ENCODE results near the gene ABCD1.
"Not testable (repeated sequence)": the region's sequence is repeated elsewhere in the genome, so short reads cannot be mapped to it uniquely, and the experiment has no call there.

ABCD1 gene

DNA sequence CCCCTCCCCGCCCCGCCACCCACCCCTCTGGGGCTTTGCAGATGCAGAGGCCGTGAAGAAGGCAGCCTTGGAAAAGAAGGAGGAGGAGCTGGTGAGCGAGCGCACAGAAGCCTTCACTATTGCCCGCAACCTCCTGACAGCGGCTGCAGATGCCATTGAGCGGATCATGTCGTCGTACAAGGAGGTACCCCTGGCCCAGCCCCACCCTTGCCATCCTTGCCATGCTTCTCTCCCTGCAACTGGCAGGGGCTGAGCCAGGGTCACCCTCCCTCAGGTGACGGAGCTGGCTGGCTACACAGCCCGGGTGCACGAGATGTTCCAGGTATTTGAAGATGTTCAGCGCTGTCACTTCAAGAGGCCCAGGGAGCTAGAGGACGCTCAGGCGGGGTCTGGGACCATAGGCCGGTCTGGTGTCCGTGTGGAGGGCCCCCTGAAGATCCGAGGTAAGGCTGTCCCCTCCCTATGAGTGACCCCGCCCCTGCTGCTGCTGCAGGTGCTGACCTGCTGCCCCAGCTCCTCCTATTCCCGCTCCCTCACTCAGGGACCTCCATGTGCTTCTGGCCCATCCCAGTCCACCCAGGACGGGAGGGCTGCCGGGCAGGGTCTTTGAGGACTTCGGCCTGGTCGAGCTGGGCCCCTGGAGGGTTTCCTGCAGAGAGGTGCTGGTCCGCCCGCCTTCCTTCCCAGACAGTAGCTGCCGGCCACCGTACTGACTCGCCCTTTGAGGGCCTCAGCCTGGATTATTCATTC, 11.6 kb downstream of the ABCD1 start:
- no peak for DNase-seq

DNA sequence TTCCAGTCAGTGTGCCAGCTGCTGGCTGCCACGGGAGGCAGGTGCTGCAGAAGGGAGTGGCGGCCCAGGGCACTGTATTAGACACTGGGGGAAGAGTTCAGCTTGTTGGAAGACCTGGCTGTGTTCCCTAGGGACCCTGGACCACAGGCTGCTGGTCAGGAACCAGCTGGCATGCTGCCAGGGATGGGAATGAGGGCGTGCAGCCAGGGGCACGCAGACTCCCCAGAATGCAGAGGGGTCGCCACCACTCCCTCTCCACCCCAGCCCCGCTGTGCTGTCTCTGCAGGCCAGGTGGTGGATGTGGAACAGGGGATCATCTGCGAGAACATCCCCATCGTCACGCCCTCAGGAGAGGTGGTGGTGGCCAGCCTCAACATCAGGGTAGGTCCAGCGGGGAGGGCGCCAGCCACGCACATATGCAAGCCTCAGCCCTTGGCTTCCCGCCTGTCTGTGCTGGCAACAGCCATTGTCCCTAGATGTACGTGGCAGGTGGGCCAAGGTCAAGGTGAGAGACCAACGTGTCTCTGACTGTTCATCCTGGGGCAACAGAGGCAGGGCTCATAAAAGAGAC, 12.3 kb downstream of the ABCD1 start:
- DNase-seq, result no peak

DNA sequence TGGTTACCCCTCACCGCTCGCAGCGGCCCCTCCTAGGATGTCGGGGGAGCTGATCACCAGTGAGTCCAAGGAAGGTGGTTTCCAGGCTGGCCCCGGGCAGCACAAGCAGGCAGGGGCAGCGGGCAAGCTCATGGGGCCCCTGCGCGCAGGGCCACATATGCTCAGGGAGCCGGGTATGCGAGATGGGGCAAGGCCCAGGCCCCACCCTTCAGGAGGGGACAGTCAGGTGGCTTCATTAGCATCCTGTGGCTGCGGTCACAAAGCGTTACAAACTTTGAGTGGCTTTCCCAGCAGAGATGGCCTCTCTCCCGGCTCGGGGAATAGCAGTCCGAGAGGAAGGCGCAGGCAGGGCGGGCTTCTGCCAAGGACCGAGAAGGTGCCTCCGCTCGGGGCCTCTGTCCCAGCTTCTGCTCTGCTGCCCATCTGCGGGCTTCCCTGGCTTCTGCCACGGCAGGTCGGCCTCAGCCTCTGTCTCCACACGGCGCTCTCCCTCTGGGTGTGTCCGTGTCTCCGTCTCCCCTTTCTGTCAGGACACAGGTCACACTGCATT, 13.5 kb downstream of the ABCD1 start:
- no peak for DNase-seq

DNA sequence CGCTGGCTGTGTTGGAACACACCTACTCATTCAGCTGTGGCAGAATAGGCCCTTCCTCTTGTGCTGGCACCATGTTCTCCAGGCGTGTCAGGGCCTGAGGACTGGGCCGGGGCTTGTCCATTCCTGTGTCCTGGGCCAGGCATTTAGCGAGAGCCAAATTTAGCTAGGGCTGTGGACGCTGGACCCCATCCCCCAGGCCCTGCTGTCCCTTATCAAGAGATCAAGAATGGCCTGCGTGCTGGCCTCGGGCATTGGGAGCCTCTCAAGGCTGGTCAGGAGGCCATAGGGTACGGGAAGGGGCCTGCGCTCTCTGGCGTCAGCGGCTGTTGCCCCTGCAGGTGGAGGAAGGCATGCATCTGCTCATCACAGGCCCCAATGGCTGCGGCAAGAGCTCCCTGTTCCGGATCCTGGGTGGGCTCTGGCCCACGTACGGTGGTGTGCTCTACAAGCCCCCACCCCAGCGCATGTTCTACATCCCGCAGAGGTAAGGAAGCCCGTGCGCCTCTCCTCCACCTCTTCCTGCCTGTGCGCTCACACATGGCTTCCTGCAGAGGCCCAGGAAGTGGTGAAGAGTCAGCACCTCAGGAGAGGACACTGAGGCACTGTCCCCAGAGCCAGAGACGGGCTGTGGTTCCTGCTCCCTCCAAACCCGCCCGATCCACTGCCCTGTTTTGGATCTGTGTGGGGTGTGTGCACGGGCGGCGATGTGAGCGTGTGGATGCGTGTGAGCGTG, 15.3 kb downstream of the ABCD1 start:
- no peak for DNase-seq

DNA sequence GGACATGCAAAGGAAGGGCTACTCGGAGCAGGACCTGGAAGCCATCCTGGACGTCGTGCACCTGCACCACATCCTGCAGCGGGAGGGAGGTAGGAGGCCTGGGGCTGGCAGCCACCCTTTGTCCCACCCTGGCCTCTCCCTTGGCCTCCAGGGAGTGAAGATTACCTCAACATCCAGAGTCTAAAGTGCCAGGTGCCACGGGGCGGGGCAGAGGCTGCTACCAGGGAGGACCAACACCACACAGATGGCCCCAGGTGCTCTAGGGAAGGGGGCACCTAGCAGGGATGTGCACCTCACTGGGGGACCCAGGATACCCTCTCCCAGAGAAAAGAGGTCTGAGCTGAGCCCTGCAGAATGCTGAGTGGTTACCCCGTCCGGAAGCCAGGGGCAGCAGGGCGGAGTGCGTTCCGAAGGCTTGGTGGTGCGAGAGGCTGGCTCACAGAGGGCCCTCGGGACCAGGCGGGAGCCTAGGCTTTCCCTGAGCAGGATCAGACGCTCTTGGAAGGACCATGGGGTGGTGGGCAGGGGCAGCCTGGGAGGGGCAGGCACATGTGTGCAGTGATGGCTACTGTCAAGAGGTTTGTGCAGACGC, 16.1 kb downstream of the ABCD1 start:
- no peak for DNase-seq

DNA sequence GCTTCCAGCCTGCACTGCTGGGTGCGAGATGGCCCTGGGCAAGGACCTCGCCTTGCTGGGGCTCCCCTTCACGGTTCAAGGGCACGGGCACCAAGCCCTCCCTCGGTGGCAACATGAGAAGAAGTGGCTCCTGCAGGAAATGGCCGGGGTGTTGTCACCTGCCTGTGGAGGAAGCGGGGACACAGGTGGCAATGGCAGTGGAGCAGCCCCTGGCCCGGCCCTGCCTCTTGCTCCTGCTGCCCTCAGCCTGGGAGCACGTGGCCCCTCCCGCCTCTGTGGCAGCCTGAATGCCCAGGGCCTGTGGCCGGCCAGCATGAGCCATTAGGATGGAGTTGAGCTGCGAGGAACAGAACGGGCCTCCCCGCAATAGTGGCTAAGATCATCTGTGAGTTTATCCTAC, 16.8 kb downstream of the ABCD1 start:
- no peak for DNase-seq

DNA sequence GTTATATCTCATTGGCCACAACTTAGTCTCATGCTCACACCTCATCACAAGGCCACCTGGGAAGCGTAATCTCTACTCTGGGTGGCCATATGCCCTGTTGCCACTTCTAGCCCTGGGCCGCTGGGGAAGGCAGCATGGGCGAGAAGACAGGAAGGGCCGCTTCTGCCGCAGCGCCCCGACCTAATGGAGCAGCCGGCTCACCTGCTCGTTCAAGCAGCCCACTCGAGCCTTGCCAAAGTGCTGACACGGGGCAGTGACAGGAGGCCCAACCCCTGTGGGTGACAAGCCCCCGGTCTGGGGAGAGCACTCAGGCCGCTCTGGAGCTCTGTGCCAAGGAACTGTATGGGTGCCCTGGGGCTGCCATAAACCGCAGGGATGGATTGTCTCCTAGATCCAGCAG, 17.5 kb downstream of the ABCD1 start:
- DNase-seq, result not testable (repeated sequence)

DNA sequence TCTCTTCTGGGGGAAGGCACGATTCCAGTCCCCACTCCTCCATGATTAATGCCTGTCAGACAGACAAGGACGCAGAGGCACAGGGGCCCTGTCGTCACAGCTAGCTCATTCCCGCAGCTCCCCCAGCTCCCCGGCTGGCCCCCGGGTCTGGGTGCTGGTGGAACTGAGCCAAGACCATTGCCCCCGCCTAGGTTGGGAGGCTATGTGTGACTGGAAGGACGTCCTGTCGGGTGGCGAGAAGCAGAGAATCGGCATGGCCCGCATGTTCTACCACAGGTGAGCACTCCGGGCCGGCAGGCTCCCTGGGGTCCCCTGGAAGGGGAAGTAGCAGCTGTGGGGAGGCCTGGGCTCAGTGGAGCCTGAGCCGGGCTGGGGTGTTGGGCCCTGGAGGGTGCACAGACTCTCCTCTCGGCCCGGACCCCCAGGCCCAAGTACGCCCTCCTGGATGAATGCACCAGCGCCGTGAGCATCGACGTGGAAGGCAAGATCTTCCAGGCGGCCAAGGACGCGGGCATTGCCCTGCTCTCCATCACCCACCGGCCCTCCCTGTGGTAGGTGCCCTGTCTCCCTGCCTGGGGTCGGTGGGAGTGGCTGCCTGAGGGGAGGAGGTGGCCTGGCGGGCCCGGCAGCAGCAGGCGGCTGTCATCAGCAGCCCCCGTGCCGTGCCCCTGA, 18.3 kb downstream of the ABCD1 start:
- not testable (repeated sequence) for DNase-seq

DNA sequence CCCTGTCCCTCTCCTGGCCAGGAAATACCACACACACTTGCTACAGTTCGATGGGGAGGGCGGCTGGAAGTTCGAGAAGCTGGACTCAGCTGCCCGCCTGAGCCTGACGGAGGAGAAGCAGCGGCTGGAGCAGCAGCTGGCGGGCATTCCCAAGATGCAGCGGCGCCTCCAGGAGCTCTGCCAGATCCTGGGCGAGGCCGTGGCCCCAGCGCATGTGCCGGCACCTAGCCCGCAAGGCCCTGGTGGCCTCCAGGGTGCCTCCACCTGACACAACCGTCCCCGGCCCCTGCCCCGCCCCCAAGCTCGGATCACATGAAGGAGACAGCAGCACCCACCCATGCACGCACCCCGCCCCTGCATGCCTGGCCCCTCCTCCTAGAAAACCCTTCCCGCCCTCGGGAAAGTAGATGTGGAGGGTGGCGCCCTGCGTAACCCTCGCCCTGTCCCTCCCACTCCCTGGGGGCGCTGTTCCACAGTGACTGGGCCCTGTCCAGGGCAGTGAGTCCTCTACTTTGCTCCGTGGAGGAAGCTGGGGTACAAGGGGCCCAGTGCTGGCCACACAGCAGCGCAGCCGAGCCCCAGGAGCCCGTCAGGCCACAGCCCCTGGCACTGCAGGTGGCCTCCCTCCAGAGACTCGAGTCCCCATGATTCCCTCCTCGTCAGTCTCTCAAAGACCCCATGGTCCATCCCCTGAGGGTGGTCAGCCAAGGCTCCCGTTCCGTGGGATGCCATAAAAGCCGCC, 19.0 kb downstream of the ABCD1 start:
- peak; percentile 72 to 83 for DNase-seq

DNA sequence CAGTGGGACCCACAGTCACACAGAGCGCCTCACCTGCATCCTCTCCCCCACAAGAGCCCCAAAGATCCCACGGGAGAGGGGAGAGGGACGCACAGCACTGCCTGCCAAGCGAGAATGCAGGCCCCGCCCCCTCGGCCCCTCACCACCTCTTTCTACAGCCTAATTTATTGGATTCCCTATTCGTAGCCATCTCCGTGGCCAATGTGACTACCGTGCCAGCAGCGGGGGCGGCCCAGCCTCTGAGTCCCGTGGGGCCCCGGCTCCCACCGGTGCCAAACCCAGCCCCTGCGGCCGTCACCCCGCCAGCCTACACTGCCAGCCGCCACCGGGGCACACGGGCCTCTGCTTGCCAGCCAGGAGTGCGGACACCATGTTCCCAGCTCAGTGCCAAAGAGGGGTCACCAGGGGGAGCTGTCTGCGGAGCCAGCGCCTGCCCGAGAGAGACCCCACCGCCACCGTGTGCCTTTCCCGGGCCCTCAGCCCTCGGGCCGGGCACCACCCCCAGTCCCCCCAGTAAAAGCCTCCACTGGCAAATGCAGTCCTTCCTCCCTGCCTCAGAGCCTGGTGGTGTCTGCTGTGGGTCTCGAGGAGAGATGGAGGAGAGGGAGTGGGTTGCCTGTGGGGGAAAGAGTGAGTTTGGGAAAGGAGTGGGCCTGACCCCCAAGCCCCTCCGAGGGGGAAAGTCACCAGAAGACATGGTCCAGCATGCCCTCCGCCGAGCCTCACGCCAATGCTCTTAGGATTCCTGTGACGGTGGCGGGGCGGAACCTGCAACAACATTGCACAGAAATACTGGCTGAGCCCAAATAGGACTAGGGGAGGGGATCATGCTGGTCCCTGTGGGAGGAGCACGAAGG, 19.8 kb downstream of the ABCD1 start:
- DNase-seq, result peak; percentile 18 to 54

DNA sequence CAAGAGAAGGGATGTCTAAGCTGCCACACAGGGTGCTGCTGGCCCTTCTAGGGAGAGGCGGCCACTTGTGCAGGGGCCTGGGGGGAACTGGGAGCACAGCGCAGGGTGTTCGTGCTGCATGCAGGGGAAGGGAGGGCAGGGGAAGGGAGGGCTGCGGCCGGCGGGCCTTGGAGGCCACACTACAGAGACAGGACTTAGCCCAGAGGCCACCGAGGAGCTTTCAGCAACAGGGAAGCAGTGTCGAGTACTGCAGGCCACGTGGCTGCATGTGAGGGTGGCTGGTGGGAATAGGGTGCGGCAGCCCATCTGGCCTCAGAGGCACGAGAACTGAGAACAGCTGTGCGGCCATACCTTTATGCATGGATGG, 20.4 kb downstream of the ABCD1 start:
- not testable (repeated sequence) for DNase-seq

DNA sequence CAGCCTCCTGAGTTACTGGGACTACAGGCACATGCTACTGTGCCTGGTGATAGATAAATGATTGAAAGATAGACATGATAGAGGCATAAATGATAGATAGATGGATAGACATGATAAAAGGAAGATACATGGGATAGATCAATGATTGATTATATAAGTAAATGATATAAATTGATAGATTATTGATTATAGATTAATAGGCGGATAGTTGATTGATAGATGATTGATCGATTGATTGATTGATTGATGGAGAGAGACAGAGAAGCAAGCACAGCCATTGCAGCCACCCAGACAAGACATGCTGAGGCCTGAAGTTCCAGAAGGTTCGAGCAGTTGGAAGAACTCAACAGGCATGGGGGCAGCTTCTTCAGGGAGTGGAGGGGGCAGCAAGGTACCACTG, 21.7 kb downstream of the ABCD1 start:
- no peak for DNase-seq

DNA sequence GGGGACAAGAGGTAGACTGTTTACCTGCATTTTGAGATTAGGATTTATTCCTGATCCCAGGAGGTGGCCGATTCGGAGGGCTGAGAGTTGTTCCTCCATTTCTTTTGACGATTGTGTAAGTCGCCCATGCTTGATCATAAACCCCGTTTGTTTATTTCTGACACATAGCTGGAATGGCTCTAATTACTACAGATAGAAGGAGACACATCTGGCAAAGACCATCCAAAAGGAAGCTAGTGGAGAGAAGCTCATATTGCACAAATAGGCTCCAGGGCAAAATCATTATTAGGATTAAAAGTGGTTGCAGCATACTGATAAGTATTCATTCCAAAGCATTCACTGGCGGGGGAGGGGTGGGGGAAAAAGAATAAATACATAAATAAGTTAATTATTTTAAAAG, 22.3 kb downstream of the ABCD1 start:
- not testable (repeated sequence) for DNase-seq

DNA sequence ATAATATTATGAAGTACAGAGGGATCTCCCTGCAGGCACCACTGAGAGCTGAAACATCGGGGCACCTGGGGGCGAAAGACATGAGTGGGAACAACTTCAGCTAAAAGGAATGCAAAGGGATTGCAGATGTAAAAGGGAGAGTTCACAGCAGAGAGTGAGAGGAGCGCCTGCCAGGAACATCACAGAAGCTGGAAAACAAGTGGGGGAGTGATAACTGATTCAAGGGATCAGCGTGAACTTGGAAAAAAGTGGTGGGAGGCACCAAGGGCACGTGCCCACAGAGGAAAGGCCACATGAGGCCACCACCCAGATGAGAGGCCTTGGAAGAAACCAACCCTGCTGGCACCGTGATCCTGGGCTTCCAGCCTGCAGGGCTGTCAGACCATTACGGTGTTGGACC, 24.4 kb downstream of the ABCD1 start:
- DNase-seq, result not testable (repeated sequence)

DNA sequence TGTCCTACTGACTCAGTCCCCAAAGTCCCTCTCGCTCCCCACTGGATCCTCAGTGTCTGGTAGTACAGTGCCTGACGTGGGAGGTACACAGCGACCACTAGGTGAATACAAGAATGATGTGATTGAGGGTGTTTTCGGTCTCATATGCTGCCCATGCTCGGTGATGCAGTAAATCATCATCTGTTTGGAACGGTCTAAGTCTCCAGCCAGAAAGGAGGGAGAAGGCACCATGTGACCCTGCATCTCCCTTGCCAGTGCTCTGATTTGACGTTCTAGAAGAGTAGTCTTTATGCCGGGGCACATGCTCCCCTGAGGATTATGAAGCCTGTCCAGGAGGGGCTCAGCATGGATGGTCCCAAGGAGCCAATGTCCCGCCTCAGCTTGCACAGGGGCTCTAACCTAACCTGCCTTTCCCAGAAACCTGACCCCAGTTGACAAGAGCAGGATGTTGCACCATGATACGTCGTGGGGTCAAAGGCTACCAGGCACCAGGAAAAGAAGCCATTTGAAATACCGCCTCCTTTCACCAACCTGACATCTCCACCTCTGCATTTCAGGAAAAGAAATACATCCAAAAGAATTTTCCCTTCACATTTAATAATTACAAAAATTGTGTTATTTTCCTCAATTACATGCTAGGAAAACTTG, 25.6 kb downstream of the ABCD1 start:
- DNase-seq, result no peak

DNA sequence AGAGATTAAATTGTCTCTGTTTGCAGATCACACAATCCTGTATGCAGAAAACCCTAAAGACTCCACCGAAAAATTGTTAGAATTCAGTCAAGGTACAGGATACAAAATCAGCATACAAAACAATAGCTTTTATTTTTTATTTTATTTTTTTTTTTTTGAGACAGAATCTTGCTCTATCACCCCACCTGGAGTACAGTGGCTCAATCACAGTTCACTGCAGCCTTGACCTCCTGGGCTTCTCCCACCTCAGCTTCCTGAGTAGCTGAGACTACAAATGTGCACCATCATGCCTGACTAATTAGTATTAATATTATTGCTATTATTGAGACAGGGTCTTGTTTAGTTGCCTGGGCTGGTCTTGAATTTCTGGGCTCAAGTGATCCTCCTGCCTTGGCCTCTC, 30.5 kb downstream of the ABCD1 start:
- DNase-seq, result no peak

DNA sequence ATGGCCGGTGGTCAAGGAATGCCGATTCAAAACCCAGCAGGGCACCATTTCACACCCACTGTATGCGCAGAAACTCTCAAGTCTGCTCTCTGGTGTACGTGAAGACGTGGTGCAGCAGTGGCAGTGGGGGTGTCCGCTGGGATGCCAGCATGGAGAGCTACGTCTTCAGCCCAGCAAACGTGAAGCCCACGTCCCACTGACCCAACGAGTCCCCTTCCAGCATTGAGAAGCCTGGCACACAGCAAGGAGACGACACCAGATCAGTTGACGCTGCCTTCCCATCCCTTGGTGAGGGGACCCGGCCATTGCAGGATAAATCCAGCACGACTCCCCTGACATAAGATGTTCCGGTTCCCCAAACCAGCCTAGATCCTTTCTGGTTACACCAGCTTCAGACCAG, 37.2 kb downstream of the ABCD1 start:
- no peak for DNase-seq

DNA sequence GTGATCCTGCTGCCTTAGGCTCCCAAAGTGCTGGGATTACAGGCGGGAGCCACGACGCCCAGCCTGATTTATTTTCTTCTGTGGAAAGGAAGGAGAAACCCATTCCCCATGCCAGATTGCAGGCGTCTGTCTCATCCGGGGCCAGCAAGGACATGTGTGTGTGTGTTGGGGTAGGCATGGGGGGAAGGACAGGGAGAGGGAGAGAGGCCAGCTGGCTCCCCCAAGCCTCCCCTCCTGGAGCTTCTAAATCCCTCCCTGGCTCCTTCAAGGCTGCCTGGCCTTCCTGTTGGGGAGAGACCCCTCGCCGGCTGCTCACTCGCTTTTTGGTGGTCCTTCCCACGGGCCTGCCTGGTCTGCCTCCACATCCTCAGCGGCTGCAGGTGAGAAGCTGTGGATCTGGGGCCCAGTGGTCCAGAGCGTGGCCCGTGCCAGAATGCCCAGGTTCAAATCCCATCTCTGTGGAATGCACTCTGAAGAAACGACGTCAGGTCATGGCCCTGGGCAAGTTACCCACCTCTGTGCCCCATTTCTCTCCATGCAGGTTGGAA, 38.0 kb downstream of the ABCD1 start:
- DNase-seq, result no peak

DNA sequence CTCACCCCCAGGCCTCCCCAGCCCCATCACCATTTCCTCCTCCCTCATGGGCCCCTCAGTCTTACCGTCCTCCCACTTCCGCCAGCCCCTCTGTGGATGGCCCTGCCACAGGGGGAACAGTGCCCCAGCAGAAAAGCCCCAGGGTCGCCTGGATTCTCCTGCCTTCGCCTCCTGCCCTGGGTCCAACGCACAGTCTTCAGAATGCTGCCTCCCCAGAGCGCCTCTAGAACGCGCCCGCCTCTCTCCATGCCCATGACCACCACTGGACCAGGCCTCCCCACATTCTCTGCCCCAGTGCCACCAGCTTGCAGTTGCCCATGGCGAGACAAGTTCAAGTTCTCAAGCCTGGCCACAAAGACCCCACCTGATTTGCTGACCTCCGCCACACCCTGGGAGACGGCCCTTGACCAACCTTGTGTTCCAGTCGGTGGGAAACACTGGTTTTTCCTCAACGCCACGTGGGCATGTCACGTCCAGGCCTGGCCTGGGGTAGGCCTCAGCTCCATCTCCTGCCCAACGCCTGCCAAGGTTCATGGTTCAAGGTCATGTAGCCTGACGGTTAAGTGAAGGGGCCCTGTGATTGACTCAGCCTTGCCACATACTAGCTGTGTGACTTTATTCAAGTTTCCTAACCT, 38.8 kb downstream of the ABCD1 start:
- DNase-seq, result no peak

Data from NCI-H526 (cell line).